Stimulated activated CD4-positive, alpha-beta T cell treated with anti-CD3 and anti-CD28 coated beads, Interleukin-12 subunit alpha, Interleukin-12 subunit beta, amount 100 ng/mL, for 24 hours (primary cell): ENCODE results near the gene CRYBA4.
A peak's percentile ranks its signal among the peaks of the same experiment; 100 is the strongest.

Experiments
- DNase-seq, 2 experiments: peaks; one replicate each; pipeline ENCODE4 v3.0.0-alpha.2; 2020; ENCODE audit warnings: low read depth in 2 of 2

Gene CRYBA4

DNA sequence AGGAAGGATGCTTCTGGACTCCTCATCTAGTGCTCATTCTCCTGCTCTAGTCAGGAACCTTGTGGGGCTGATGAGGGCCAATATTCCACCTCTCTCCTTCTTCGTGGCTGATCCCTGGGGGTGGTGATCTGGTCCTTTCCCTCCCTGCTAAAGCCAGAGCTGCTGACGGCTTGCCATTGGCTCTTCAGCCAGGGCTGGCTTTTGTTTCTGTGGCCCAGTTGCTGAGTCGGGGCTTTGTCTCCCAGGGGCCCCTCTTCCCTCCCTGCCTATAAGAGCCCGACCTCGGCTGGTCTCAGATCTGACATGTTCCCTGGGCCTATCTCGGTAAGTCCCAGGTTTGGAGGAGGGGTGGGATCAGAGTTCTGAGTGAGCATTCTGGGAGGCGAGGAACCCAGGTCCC is at the start of gene CRYBA4:
Gene CRYBA4 (plus strand): TSS at position 301 of the 400 bp plus-strand sequence. CDS start 634 bp downstream, outside the sequence.
- DNase-seq = no peak

DNA sequence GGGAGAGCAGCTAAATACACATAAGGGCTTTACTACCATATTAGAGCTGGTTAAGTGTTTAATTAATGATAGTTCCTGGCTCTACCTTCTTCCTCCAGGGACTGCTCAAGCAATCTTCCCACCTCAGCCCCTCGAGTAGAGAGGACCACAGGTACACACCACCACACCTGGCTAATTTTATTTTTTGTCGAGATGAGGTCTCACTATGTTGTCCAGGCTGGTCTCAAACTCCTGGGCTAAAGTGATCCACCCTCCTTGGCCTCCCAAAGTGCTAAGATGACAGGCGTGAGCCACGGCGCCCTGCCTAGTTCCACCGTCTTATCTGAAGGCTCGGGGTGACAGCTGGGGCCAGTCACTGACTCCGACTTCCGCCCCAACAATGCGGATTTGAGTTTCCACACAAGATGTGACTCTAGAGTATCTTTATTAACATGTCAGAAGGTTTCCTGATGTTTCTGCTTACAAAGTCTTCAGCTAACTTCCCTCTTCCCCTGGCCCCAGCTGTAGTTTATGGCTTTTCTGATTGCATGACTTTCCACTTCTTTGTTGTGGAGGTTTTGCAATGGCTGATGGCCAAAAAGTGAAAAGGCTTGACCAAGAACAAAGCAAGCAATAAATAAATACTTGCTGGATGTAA is 48.6 kb upstream of the CRYBA4 start:
- no peak for DNase-seq

DNA sequence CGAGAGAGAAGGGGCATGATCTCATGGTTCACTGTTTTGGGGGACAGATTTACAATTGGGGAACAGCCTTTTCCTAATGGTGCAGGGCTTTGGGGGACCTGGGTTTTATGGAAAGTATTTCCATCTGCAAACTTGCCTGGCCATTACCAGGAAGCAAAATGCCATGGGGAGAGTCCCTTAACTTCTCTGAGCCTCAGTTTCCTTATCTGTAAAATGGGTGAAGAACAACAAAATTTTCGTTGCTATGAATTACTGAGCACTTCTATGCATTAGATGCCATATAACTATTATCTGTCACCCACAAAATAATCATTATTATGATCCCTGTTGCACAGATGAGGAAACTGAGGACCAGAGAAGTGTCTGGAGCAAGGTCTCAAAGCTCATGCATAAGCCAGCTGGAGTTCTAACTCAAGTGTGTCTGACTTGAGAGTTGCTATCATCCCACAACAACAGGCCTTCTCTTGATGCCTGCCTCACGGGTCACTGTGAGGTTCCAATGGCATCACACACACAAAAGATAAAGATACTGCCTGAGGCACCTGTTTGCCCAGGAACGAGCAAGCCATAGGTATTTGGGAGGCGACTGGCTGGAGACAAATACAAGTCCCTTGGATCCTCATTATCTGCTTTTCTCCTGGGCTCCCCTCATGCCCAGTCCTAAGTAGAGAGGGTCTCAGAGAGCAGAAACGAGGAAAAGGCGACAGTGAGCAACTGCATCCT is 47.6 kb upstream of the CRYBA4 start:
- DNase-seq = no peak

GRCh38 chr22:26576026-26576680 is 45.6 kb upstream of the CRYBA4 start:
- DNase-seq = no peak

DNA sequence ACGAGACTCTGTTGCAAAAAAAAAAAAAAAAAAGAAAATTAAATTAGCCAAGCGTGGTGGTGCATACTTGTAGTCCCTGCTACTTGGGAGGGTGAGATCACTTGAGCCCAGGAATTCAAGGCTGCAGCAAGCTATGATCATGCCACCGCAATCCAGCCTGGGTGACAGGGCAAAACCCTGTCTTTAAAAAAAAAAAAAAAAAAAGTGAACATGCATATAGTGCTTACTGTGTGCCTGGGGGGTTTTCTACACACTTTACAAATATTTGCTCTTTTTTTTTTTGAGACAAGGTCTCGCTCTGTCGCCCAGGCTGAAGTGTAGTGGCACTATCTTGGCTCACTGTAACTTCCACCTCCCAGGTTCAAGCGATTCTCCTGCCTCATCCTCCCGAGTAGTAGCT is 44.7 kb upstream of the CRYBA4 start:
- no peak for DNase-seq

- peak in 1 of 2 experiments; percentile 46 for DNase-seq
Measured at GRCh38 chr22:26579331-26579886, 42.4 kb upstream of the CRYBA4 start.

DNA sequence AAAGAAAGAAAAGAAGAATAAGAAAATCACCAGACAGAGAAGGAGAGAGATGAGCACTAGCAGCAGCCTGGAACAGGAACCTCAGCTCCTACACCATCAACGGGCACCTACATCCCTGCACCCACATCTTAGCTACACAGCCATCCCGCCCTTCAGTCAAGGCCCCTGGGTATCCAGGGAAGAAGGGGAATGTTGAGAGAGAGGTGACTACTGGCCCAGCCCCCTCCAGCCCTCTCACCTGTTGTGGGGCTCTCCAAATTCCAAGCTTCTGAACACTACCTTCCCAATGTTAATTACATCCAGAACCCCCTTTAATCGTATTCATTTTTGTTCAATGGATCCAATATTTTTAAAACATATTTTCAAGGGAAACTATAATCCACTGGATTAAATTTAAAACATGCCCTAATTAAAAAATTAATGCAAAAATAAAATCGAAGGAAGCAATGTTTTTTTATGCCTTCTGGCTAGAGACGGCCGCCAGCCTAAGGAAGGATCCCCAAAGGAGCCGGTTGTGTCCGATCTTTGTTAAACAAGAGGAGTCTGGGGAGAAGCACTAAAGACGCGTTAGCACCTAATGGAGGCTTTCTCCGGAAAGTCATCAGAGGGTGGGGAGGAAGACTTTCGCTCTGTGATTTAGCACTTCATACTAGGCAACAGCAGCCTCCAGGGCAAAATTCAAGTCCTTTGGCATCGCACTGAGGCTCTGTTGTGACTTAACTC is 41.4 kb upstream of the CRYBA4 start:
- no peak for DNase-seq

DNA sequence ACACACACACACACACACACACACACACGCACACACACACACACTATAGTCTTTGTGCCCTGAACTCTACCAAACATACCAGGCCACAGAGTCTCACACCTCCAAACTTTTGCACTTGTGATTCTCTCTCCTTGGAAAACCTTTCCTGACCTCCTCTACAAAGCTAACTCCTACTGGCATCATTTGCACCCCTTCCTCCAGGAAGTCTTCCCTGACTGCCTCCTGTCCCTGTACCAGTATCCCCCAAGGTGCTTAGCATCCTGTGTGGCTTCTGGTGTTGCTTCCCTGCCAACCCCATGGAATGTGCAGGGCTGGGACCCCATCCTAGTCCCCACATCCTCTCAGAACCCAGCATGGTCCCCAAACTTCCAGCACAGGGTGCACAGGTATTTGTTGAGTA is 40.7 kb upstream of the CRYBA4 start:
- no peak for DNase-seq

DNA sequence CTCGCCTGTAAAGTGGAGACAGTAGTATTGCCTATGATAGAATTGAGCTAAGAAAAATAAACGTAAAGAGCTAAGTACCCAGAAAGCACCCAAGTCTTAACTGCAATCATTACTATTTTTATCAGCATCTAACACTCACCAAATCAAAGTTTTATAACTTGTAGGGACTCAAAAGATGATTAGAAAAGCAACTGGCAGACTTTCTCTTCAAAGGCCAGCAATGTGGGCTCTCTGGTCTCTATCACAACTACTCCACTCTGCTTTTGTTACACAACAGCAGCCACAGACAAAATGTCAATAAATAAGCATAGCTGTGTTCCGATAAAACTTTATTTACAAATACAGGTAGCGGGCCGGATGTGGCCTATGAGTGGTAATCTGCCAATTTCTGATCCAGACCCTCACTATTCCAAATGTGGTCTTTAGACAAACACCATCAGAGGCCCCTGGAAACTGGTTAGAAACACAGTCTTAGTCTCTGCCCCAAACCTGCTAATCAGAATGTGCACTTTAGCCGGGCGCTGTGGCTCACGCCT is 40.1 kb upstream of the CRYBA4 start:
- DNase-seq = no peak

GRCh38 chr22:26584010-26584409 is 37.8 kb upstream of the CRYBA4 start:
- DNase-seq = no peak

DNA sequence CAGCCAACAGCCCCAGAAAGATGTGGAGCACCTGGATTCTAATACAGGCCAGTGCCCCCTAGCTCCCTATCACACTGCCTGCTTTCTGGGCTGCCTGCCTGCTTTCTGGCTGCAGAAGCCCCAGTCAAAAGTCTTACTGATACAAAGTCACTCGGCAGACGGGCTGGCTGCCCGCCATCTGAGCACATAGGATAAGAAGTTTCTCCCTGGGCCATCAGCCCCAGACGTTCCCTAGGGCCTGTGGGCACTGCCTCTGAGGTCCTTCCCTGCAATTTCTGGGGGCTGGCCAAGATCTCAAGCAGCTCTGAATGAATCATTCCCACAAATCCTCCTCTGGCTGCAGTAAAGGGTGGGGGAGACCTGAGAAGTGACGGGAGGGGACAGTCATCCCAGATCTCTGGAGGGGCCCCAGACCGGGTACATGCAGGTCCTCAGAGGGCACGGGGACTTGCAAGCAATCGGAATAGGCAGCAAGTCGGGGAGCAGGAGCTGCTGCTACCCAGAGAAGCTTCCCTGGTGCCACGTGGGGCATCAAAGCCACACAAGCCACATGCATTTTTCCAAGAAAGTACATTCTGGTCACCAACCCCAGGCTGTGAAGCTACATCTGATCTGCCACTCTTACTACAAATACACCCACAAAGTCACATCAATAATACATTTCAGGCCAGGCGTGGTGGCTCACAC is 36.5 kb upstream of the CRYBA4 start:
- no peak for DNase-seq

DNA sequence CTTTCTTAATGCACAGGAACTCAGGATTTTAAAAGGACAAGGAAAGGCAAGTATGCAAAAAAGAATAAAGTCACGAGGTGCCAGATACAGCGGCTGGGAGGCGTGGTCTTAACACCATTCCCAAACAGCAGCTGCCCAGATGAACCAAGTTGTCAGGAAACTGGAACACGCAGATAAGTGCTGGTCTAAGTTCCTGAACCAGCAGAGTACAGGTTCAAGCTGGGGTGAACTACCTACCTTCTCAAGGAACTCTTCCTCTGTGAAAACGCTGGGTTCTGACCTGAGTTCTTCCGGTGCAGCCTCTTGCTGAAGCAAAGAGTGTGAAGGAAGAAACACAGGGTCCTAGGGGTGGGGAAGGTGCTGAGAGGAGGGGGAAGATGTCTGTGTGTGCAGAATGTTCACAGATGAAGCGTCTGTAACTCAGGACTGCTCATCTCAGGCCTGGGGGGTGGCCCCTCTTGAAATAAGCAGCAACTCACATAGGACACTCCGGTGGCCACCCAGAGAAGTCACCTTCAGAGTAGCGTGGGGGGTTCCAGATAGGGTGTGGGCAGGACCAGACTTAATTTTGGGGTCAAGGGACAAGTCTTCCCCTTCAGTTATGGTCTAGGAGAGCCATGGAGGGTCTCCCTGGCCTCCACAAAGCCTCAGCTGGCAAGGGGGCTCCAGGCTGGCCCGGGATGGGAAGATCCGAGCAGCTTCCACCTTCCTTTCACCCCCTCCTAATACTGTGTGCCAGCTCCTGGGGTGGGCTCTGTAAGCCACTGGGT is 35.0 kb upstream of the CRYBA4 start:
- DNase-seq = no peak

- DNase-seq = no peak
Measured at GRCh38 chr22:26587991-26588613, 33.7 kb upstream of the CRYBA4 start.

- DNase-seq = no peak
Measured at GRCh38 chr22:26588729-26589366, 32.9 kb upstream of the CRYBA4 start.

DNA sequence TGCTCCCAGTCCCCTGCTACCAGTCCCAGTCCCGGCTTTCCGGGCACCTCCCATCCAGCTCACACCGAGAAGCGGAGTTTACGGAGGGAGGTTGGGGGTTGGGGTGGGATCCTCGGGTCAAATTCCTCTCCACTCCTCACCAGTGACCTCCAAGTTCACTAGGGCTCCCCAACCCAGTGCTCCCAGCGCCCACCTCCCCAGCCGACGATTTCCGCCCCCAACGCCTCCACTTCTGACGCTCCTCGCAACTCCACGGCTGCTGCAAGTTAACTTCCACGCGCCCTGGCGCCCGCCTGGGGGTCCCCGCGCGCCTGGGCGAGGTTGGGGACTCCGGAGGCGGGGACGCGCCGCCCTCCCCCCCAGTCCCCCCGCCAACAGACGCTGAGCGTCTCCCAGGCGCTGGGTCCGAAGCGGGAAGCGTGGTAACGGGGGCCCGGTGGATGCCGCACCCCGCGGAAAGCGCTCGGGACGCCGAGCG is 32.4 kb upstream of the CRYBA4 start:
- peak in 1 of 2 experiments; percentile 15 for DNase-seq

DNA sequence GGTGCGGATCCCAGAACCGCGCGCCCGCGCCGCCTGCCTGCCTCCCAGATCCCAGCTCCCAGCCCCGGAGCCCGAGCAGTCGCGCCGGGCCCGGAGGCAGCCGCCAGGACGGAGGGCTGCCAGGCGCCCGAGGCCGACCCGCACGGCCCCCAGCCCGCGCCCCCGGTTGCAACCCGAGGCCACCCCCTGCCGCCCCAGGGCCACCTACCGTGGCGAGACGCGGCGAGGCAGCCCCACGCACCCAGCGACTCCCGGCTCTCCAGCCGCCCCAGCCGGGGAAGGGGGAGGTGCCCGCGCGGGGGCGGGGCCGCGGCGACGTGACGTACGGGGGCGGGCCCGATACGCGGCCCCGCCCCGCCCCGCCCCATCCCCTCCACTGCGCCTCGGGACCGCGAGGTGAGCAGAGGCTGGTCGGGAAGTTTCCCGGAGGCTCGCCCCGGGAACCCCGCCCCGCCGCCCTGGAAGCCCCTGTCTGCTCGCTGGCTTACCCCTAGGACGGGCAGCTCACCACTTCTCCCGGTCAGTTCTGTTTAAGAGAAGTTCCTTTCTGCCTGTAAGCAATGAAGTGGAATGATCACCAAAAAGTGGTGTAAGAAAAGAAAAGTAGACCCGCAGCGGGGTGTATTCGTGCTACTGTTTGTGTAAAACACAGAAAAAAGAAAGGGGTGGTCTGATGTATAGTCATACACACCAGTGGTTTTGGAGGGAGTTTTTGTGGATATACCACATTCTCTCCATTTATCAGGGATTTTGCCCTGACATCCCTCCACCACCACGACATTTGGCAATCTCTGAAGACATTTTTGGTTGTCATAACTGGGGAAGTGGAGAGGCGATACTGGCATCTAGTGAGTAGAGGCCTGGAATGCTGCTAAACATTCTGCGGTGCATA is 31.7 kb upstream of the CRYBA4 start, which contains the start of gene TPST2:
Gene TPST2 (minus strand): TSS at position 288 of the 892 bp plus-strand sequence. CDS start 48,502 bp downstream, outside the sequence.
- peak; percentile 60 for DNase-seq

- peak in 1 of 2 experiments; percentile 26 for DNase-seq
Measured at GRCh38 chr22:26592421-26592891, 29.3 kb upstream of the CRYBA4 start.

GRCh38 chr22:26593763-26594162 is 28.0 kb upstream of the CRYBA4 start:
- no peak for DNase-seq
